SH-SY5Y (cell line): Measurements from ENCODE around the gene ARHGAP6.

Experiments
- GATA2 ChIP-seq: IDR thresholded peaks from 2 replicates; pipeline ENCODE4 v1.6.1; 2011; ENCODE audit warnings: mild to moderate bottlenecking, low read depth, low read length
- GATA3 ChIP-seq: IDR thresholded peaks from 2 replicates; pipeline ENCODE4 v1.6.1; 2011; ENCODE audit warnings: low read depth, mild to moderate bottlenecking, low read length, moderate library complexity

ARHGAP6 gene

DNA sequence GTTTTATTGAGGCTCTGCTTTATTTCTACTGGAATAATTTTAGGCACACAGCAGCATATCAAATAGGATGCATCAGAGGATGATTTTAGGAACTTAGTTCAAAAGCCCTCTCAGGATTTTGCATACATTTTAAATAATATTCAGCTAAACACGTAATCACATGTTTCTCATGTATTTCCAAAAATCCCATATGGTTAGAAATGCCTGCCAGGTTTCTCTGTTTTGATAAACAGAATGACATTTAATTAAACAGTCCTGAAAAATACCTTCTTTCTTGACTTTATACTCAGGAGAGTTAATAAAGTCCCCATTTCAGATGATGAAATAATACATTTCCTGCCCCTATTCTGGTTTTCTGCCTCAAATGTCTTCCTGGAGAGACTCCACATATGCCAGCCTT is 459.0 kb downstream of the ARHGAP6 start:
- TF ChIP-seq GATA3 (no peak), GATA2 (no peak)

DNA sequence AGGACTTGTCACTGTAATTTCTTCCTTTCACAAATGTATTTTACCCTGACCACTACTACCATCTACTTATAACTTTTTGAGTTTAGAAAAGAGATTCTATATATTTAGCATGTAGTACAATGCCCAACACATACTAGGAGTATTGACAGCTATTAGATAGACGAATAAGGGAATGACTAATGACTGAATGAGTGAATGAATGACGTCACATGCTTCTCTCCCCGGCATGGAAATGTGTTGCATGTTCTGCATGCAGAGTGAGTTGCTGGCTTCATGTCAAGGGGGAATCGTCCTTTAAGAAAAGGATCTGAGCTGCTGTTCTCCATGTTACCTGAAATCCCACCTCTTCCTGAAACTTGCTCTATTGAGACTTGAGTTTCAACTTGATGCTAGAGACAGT is 459.9 kb downstream of the ARHGAP6 start:
- TF ChIP-seq GATA3 (no peak), GATA2 (no peak)

DNA sequence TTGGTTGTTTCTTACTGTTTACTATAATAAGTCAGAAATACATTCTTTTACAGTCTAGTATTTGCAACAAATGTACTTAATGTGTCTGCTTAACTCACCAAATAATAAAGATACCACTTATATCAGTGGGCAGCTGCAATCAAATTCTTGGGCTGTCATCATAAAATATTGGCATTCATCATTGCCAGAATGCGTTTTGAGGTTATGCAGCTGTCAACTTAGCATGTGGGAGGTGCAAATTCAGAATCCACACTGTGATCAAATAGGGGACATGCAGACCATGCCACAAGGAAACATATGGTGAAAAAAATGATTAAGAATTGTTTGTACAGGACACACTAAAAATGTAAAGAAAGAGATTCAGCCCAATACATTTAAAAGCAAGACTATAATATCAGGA is 468.0 kb downstream of the ARHGAP6 start:
- TF ChIP-seq GATA2: no peak
- TF ChIP-seq GATA3: no peak

DNA sequence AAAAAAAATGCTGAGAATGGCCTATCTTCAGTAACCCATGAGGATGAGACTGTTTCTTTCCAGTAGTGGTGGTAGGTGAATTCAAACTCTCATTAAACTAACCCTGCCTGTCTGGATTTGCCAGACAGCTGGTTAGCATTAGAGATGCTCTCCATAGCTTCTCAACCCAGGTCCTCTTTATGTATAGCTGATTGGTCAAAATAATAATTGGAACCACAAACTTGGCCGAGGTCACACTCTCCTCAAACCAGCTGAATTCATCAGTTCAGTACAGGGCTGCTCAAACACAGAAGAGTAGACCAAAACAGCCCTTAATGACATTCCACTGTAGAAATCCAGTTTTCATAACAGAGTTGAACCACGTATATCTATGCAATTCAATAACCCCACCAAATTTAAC is 469.2 kb downstream of the ARHGAP6 start:
- TF ChIP-seq GATA2 (no peak), GATA3 (no peak)

DNA sequence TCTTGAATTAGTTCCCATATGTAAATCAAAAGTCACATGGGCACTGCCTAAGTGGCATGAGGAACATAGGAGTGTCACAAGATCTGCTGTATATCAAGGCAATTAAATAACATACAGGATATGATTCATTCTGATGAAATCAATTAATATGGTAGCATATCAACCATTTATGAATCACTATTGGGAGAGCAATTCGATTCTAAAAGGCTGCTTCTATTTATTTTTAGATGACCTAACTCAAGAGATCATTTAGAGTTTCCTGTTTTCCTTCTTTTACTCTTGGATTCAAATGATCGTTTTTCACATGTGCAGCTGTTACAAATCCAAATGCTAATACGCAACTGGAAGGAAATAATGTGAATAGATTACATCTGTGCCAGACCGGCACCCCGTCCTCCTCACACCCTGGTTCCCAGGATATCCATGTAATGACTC is 472.7 kb downstream of the ARHGAP6 start:
- no peak for TF ChIP-seq GATA2
- no peak for TF ChIP-seq GATA3

DNA sequence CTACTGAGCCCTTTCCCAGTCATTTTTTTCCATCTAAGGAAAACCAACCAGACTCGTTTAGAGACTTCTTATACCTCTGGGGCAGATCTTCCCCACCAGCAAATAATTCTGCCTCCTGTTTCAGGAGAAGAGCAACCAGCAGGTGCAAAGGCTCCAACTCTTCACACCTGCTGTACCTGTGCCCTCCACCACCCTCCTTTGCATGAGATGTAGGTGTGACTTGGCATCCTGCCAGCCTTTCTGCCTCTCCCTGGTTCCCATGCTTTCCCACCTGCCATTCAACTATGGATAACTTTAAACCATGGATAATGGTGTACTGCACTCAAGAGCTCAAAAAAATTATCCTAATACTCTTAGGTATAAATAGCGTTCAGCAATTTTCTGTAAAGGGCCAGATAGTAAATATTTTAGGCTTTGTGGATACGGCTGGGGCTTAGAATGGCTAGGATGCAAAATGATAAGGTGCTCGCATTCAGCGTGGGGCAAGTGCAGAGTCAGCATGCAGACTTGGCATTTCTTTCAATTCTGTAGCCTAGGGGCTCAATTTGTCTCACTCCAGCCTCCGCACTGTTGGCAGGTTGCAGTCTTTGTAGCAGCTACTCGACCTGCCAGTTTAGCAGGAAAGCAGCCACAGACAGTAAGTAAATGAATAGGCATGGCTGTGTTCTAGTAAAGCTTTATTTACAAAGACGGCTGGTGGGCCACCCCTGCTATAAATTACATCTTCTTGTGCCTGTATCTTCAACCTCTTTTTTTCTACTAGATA is 474.8 kb downstream of the ARHGAP6 start:
- TF ChIP-seq GATA3 (no peak), GATA2 (no peak)

DNA sequence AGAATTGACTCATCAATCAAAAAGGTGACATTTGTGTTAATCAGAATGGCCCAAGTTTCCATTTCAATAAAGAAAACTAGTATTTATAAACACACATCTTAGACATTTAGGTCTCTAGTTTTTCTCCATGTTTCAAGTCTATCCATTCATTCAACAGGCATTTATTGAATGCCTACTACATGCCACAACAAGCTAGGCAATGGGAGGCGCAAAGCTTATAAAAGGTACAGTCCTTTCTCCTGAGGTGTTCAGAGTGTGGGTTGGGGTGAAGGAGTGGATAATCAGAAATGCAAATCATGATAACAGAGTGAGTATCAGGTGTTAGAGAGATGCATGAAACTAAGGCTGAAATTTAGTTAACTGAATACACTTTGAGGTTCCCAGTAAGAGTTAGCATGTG is 476.6 kb downstream of the ARHGAP6 start:
- TF ChIP-seq GATA3 (no peak), GATA2 (no peak)

DNA sequence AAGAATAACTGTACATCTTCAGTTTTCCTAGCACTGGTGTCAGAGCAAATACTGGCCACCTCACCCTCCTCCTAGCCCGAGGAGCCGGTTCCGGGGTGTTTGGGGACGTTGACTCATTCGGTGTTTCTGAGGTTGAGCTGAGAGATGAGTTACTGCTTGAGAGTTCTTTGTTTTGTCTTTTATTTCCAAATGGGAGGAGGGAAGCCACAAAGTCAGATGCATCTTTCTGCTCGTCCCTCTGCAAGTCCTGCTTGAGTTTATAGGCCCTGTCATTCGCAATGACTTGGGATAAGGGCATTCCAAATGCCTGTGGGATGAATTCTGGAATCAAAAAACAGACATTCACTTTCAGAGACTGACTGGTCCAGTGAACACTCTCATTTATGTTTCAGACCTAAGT is 477.1 kb downstream of the ARHGAP6 start:
- TF ChIP-seq GATA2: no peak
- no peak for TF ChIP-seq GATA3

DNA sequence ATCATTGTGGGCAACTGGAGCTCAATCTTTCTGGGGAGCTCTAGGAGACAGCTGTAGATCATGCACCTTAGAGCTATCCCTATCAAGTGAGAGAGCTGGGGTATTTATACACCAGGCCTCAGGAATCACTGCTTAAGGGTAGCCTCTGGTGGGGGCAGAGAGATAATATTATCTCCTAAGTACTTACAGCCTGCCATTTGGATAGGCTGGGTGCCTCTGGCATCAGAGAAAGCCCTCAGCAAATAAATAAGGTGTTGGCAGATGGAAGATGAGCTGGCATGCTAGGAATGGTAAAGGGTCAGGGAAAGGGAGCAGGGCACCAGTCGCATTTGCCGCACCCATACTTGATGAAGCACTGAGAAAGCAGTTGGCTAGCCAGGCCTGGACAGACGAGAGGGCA is 478.7 kb downstream of the ARHGAP6 start:
- TF ChIP-seq GATA2: no peak
- TF ChIP-seq GATA3: no peak

DNA sequence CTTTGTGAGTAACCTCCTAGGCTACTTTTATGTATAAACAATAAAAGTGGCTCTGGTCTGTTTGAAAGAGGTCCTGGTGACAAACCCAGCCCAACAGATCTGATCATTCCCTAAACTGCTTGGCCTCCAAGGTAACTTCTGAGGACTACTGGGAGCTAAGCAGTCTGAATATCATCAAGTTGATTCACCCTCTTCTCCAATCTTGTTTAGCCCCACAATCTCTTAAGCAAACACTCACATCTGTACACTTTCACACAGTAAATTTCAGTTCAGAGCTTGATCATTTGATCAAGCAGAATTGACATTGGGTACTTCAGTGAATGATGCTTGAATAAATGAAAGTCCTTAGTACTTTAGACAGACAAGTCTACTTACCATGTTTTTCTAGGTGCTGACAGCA is 479.9 kb downstream of the ARHGAP6 start:
- TF ChIP-seq GATA3 (no peak), GATA2 (no peak)

DNA sequence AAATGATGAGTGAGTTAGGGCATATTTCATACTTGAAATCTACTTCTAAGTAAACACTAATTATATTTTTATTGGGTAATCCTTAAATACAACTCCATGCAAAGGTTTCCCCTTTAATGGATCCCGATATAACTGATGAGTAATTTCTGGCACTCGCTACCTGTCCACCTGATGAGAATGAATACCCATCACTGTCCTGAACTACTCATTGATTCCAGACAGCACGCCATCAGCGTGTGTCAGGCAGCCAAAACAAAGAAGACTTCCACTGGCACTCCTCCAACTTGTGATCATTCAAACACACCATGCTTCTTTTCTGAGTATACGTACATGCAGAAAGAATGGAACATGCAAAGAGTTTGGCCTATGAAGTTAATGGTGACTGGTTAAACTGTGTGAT is 485.1 kb downstream of the ARHGAP6 start:
- TF ChIP-seq GATA3: no peak
- TF ChIP-seq GATA2: no peak

DNA sequence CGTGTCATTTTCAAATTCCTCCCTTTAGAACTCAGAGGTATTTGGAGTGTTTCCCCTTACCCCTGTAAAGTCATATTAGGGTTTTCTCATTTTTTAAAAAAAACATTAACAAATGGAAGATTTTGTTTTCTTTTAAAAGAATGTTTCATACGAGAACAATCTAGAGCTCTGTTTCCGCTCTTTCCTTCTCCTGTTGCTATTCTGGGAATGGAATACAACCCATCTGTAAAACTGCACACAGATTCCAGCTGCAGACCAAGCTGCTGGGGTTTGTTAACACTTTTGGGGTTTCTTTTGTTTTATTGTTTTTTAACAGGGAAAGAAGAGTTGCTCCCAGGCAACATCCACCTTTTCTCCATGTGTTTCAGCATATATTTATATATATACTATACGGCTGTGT is 493.3 kb downstream of the ARHGAP6 start:
- TF ChIP-seq GATA3 (no peak), GATA2 (no peak)

DNA sequence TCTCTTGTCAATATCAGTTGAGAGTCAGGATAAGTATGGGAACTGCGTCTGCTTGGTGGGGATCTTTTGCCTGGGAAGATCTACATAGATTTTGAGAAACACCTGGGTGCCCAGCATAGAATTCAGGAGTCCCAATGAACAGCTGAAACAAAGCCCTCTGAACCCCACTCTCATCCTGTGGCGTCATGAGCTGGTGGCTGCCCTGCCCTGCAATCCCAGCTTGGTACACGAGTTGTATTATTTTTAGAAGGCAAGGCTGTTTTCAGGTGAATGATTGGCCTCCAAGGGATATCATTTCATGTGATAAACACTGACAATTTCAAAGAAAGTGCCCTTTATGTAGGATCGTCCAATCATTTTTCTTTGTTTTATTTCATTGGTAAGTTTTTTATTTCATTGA is 493.8 kb downstream of the ARHGAP6 start:
- TF ChIP-seq GATA2: no peak
- TF ChIP-seq GATA3: no peak

DNA sequence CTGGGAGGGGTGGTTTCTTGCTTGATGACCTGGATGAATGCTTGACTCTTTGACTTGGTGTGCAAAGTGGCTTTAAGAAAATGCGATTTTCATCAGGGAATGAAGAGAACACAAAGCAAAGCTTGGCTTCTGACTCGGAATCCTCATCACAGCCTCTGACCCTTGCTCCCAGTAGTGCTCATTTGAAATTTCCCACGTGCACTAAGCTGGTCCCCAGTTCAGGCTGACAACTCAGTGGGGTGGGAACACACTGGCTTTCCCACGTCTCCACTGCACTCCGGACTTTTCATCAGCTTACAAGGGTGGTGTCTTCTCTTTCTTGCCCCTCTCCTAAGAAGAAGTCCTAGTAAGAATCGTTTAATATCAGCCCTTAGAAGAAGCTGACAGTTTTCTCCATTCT is 501.3 kb downstream of the ARHGAP6 start:
- TF ChIP-seq GATA3: no peak
- TF ChIP-seq GATA2: no peak

DNA sequence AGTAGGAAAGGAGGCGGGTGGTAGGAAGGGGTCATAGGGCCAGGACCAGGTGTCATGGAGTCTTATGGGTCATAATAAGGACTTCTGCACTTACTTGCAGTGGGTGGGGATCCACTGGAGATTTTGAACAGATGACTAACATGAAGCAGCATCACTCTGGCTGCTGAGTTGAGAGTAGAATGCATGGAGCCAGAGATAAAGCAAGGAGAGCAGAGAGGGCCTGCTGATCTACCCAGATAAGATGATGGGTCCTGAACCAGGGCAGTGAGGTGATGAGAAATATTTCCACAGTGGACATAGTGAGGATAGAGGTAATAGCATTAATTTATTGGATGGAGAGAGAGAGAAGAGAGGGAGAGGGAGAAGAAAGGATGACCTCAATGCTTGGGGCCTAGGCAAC is 506.6 kb downstream of the ARHGAP6 start:
- TF ChIP-seq GATA2 (no peak), GATA3 (no peak)
